Activated naive CD8-positive, alpha-beta T cell treated with anti-CD3 and anti-CD28 coated beads for 36 hours (primary cell): Measurements from ENCODE around the gene CMSS1. TPM values are rescaled to one million over a fixed set of nuclear protein-coding genes. Genes with fewer than 3 reads are reported as not detected.
"Not testable (repeated sequence)": the region's sequence is repeated elsewhere in the genome, so short reads cannot be mapped to it uniquely, and the experiment has no call there.

Experiments used
- DNase-seq: peaks from one replicate; pipeline ENCODE4 v3.0.0; 2021
- H3K27ac Mint-ChIP-seq: one replicate; pipeline ENCODE4 v1.8.0; 2022; ENCODE audit warnings: mild to moderate bottlenecking, moderate library complexity, mixed read lengths
- H3K27me3 Mint-ChIP-seq: one replicate; pipeline ENCODE4 v1.8.0; 2022; ENCODE audit warnings: mild to moderate bottlenecking, mixed read lengths
- H3K36me3 Mint-ChIP-seq: one replicate; pipeline ENCODE4 v1.8.0; 2021; ENCODE audit warnings: mild to moderate bottlenecking, mixed read lengths
- H3K4me1 Mint-ChIP-seq: one replicate; pipeline ENCODE4 v1.8.0; 2021; ENCODE audit warnings: mixed read lengths
- H3K4me3 Mint-ChIP-seq: one replicate; pipeline ENCODE4 v1.8.0; 2022; ENCODE audit warnings: mild to moderate bottlenecking, moderate library complexity, mixed read lengths
- H3K9me3 Mint-ChIP-seq: one replicate; pipeline ENCODE4 v1.8.0; 2022; ENCODE audit warnings: mixed read lengths
- total RNA-seq, 2 experiments: library from RNA; stranded (reverse); gene quantifications; one replicate each; pipeline ENCODE4 v1.2.3, GENCODE V29; 2021

The CMSS1 gene
- total RNA-seq, 2 experiments from 2014 or later, result 121 to 122 TPM

GRCh38 chr3:100041328-100041749 is 223.7 kb downstream of the CMSS1 start:
- H3K27ac Mint-ChIP-seq, result no peak overlapping the region
- H3K27me3 Mint-ChIP-seq, result no peaks in the 10 kb centered on the region
- peaks cover 2% of the 10 kb centered on the region for H3K4me1 Mint-ChIP-seq
- H3K9me3 Mint-ChIP-seq, result no peaks in the 10 kb centered on the region
- no peak for DNase-seq
- H3K36me3 Mint-ChIP-seq, result peaks cover 4% of the 10 kb centered on the region
- H3K4me3 Mint-ChIP-seq, result no peak overlapping the region

DNA sequence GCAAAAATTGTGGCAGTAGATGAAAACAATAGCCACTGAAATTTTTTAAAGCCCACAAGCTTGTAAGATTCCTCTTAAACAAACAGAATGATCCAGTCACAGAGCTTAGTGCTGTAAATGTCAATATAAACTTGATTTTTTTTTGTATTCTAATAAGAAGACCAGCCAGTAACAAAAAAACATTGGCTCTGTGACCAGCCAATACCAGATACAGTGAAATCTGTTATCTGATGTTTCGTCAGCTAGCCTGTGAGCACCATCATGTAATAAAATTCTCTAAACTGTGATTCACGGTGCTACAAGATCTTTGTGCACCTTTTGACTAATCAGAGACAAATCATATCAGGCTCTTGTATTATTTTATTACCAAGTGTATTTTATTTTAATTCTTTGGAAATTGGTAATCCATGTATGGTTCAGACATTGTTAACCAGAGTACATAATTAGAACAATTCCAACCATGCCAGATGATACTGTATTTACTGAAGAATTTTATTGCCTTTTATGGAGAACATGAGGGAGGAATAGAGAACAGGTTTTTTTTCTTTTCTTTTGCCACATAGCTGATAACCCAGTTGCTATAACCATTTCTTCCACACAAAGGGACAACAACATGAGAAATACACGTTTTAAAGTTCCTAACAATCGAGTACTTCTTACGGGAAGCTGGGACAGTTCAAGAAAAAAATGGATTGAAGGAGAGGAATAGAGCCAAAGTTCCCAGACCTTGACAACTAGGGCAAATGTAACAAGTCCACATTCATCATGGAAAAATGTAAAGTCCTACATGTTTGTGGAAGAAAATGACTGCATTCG is 224.7 kb downstream of the CMSS1 start:
- Mint-ChIP-seq H3K4me3 (no peak overlapping the region), H3K27ac (no peak overlapping the region), H3K27me3 (no peaks in the 10 kb centered on the region), H3K36me3 (peaks cover 4% of the 10 kb centered on the region), H3K4me1 (peaks cover 6% of the 10 kb centered on the region), H3K9me3 (no peaks in the 10 kb centered on the region)
- DNase-seq, result no peak

DNA sequence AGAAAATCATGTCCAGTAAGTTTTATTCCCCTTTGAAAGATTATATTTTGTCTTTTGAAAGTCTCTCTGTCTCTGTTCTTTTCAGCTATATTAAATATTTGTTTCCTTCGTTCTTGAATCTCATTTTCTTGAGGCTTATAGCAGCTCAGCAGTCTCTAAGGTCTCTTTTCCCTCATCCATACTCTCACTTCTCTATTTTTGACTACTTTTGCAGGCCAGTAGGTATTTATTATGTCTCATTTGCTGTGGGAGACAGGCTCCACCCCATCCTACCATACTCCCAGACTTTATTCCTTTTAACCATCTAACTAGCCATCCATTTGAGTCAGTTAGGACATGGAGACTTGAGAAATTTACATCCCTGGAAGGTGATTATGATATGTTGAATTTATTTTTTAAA is 225.6 kb downstream of the CMSS1 start:
- H3K27me3 Mint-ChIP-seq, result no peaks in the 10 kb centered on the region
- H3K4me3 Mint-ChIP-seq, result no peak overlapping the region
- H3K9me3 Mint-ChIP-seq, result no peaks in the 10 kb centered on the region
- no peak overlapping the region for H3K27ac Mint-ChIP-seq
- no peak for DNase-seq
- H3K36me3 Mint-ChIP-seq, result peaks cover 4% of the 10 kb centered on the region
- peaks cover 15% of the 10 kb centered on the region for H3K4me1 Mint-ChIP-seq

DNA sequence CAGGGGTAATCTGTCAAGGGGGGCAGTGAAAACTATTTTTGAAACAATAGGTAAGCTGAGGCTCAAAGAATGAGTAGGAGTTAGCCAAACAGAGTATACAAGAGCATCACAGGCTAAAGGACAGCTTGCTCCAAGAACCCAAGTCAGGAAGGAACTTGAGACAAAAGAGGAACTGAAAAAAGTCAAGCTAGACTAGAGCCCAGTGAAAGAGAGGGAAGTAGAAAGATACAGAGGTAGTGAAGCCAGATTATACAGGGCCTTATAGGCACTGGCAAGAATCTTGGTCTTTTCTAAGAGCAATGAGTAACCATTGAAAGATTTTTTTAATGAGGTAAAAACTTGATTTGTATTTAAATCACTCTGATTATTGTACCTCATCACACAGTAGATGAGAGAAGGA is 226.7 kb downstream of the CMSS1 start:
- H3K36me3 Mint-ChIP-seq, result peaks cover 8% of the 10 kb centered on the region
- H3K27me3 Mint-ChIP-seq, result no peaks in the 10 kb centered on the region
- H3K4me1 Mint-ChIP-seq, result peaks cover 16% of the 10 kb centered on the region
- H3K9me3 Mint-ChIP-seq, result no peaks in the 10 kb centered on the region
- DNase-seq, result no peak
- no peak overlapping the region for H3K4me3 Mint-ChIP-seq
- no peak overlapping the region for H3K27ac Mint-ChIP-seq

DNA sequence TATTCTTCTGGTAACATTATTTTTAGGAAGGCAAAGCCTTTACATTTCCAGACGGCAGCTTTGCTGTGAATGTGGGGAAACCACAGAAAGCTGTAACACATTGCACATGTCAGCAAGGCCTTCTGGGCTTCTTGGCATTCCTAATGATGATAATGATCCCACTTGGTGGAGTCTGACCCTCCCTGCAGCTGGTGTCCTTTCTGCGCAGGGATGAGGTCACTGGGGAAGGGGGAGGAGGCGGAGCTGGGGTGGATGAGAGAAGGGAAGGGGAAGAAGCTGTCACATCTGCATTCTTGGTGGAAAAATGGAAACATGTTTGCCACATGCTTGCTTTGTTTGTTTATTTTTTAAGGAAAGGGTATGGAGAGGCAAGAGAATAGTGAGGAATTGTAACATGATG is 228.0 kb downstream of the CMSS1 start:
- Mint-ChIP-seq H3K4me1 (peaks cover 16% of the 10 kb centered on the region), H3K27ac (no peak overlapping the region), H3K4me3 (no peak overlapping the region), H3K9me3 (no peaks in the 10 kb centered on the region), H3K27me3 (no peaks in the 10 kb centered on the region), H3K36me3 (peaks cover 6% of the 10 kb centered on the region)
- no peak for DNase-seq

GRCh38 chr3:100046986-100047385 is 229.3 kb downstream of the CMSS1 start:
- DNase-seq, result no peak
- H3K27ac Mint-ChIP-seq, result no peak overlapping the region
- no peaks in the 10 kb centered on the region for H3K27me3 Mint-ChIP-seq
- H3K4me1 Mint-ChIP-seq, result peaks cover 14% of the 10 kb centered on the region
- no peaks in the 10 kb centered on the region for H3K9me3 Mint-ChIP-seq
- no peak overlapping the region for H3K4me3 Mint-ChIP-seq
- peaks cover 6% of the 10 kb centered on the region for H3K36me3 Mint-ChIP-seq

DNA sequence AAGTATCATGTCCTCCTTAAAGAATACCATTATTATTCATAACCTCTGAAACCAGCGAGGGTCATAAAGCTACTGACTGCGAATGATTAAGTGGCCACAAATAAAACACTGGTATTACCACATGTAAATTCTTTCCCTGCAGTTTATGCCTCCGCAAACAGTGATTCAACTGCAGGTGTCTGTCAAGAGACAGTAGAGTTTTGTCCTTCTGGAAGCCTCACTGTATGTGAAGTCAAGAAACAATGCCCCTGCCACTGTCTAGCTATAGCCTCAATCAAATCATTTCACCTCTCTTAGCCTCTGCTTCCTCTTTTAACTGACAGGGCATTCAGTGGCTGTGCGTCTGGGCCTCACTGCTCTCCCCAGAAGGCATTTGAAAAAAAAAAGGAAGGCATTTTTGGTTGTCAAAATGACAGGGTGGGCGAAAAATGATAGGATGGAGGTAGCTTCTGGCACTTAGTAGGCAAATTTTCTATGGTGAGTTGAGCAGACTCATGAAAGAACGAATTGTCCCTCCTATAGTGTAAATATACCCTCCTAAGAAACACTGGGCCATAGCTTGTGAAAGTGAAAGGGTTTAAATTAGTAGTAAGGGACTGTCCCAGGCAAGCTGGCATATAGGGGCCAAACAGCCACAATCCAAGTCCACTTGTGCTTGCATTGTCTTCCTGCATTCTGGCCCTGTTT is 229.9 kb downstream of the CMSS1 start:
- no peaks in the 10 kb centered on the region for H3K9me3 Mint-ChIP-seq
- no peak overlapping the region for H3K4me3 Mint-ChIP-seq
- DNase-seq, result peak; percentile 14
- H3K4me1 Mint-ChIP-seq, result peaks cover 14% of the 10 kb centered on the region
- H3K27me3 Mint-ChIP-seq, result no peaks in the 10 kb centered on the region
- peak overlapping the region; percentile 59 for H3K27ac Mint-ChIP-seq
- H3K36me3 Mint-ChIP-seq, result peaks cover 6% of the 10 kb centered on the region

DNA sequence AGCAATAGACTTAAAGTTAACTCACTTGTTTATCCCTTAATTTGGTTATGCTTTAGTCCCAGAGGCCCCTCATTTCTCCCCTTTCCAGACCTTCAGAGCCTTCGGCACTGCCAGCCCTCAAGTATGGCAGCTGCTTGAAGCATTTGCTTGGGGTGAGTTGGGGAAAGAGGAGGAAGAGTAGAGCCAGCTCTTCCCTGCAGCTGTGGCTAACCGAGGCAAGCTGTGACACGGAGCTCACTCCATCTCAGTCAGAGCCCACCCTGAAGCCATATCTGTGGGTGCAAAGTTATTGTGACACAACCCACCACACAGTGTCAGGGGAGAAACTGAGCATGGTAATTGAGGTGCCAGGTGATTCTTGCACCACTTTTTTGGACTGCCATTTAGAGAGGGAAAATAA is 230.6 kb downstream of the CMSS1 start:
- Mint-ChIP-seq H3K4me3 (no peak overlapping the region), H3K36me3 (peaks cover 6% of the 10 kb centered on the region), H3K27me3 (no peaks in the 10 kb centered on the region), H3K9me3 (no peaks in the 10 kb centered on the region), H3K4me1 (peaks cover 14% of the 10 kb centered on the region), H3K27ac (no peak overlapping the region)
- no peak for DNase-seq

DNA sequence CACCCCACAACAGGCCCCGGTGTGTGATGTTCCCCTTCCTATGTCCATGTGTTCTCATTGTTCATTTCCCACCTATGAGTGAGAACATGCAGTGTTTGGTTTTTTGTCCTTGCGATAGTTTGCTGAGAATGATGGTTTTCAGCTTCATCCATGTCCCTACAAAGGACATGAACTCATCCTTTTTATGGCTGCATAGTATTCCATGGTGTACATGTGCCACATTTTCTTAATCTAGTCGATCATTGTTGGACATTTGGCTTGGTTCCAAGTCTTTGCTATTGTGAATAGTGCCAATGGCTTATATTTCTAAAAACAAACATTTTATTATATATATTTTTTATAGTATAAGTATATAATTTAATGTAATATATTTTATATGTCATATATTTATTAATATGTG is 233.9 kb downstream of the CMSS1 start:
- peaks cover 14% of the 10 kb centered on the region for H3K4me1 Mint-ChIP-seq
- not testable (repeated sequence) for H3K9me3 Mint-ChIP-seq, H3K4me3 Mint-ChIP-seq, DNase-seq, H3K27me3 Mint-ChIP-seq, H3K36me3 Mint-ChIP-seq, H3K27ac Mint-ChIP-seq

DNA sequence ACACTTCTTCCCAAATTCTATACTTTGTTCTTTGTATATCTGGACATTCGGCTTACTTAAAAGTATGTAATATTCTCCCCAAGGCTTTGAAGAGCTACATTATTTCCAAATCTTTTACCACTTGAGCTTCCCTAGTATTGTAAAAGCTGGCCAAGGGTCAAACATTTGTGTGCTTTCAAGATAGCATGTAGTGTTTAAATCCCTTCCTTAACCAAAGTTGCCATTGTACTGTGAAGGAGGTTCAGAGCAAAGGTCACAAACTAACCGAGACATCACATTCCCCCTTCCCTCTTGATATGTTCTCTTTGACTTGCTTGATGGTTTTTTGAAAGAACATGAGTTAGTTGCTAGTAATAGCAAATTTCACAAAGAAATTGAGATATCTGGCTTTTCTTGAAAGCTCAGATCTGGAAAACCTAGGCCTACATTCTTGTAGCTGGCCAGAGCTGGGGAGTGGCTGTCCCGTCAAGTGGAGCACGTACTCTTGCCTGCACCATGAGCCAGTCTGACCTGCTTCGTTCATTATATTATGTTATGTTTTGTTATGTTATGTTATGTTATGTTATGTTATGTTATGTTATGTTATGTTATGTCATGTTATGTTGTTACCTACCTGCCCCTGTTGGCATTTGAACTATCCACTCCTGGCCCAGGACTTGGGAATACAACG is 236.4 kb downstream of the CMSS1 start:
- no peak overlapping the region for H3K4me3 Mint-ChIP-seq
- DNase-seq, result no peak
- no peaks in the 10 kb centered on the region for H3K4me1 Mint-ChIP-seq
- H3K27ac Mint-ChIP-seq, result no peak overlapping the region
- no peaks in the 10 kb centered on the region for H3K9me3 Mint-ChIP-seq
- no peaks in the 10 kb centered on the region for H3K27me3 Mint-ChIP-seq
- H3K36me3 Mint-ChIP-seq, result peaks cover 9% of the 10 kb centered on the region

GRCh38 chr3:100057716-100058575 is 240.3 kb downstream of the CMSS1 start:
- Mint-ChIP-seq H3K4me1 (no peaks in the 10 kb centered on the region), H3K36me3 (peaks cover 4% of the 10 kb centered on the region), H3K27ac (no peak overlapping the region), H3K27me3 (no peaks in the 10 kb centered on the region), H3K9me3 (no peaks in the 10 kb centered on the region), H3K4me3 (no peak overlapping the region)
- DNase-seq, result no peak

GRCh38 chr3:100059472-100059871 is 241.8 kb downstream of the CMSS1 start:
- Mint-ChIP-seq H3K4me3 (no peak overlapping the region), H3K27ac (no peak overlapping the region), H3K4me1 (no peaks in the 10 kb centered on the region), H3K36me3 (peaks cover 2% of the 10 kb centered on the region), H3K9me3 (no peaks in the 10 kb centered on the region), H3K27me3 (no peaks in the 10 kb centered on the region)
- no peak for DNase-seq

GRCh38 chr3:100060685-100061484 is 243.2 kb downstream of the CMSS1 start:
- H3K27ac Mint-ChIP-seq, result no peak overlapping the region
- no peak overlapping the region for H3K4me3 Mint-ChIP-seq
- no peaks in the 10 kb centered on the region for H3K36me3 Mint-ChIP-seq
- DNase-seq, result no peak
- no peaks in the 10 kb centered on the region for H3K4me1 Mint-ChIP-seq
- no peaks in the 10 kb centered on the region for H3K27me3 Mint-ChIP-seq
- H3K9me3 Mint-ChIP-seq, result no peaks in the 10 kb centered on the region

- Mint-ChIP-seq H3K27me3 (no peaks in the 10 kb centered on the region), H3K36me3 (no peaks in the 10 kb centered on the region), H3K4me3 (no peak overlapping the region), H3K4me1 (no peaks in the 10 kb centered on the region), H3K9me3 (no peaks in the 10 kb centered on the region), H3K27ac (no peak overlapping the region)
- DNase-seq, result no peak
These were observed 245.0 kb downstream of the CMSS1 start for GRCh38 chr3:100062665-100063064.
